Cardiac muscle cell (in vitro differentiated cells and primary cell): ENCODE data around the gene TMEM171. TPM values are rescaled to one million over a fixed set of nuclear protein-coding genes. Genes with fewer than 3 reads are reported as not detected.

Experiments
- DNase-seq, 2 donors: peaks; one replicate each; pipeline versions ENCODE4 v3.0.0 to v3.0.0-alpha.2; 2010 to 2017; ENCODE audit warnings: low read depth in 1 of 2, low spot score in 1 of 2
- H3K27ac ChIP-seq: fragments of 200-600 bp; sonication (generic); 2 replicates; pipeline ENCODE4 v1.5.1; 2016
- H3K27me3 ChIP-seq: fragments of 200-600 bp; sonication (generic); 2 replicates; pipeline ENCODE4 v1.6.0; 2016; ENCODE audit warnings: control low read depth
- H3K36me3 ChIP-seq: fragments of 200-600 bp; sonication (generic); 2 replicates; pipeline ENCODE4 v1.5.1; 2016; ENCODE audit warnings: control low read depth
- H3K4me1 ChIP-seq: fragments of 200-600 bp; sonication (generic); 2 replicates; pipeline ENCODE4 v1.8.1; 2017; ENCODE audit warnings: low read depth, mild to moderate bottlenecking, mixed run types
- H3K4me3 ChIP-seq: fragments of 200-600 bp; sonication (generic); 2 replicates; pipeline ENCODE4 v1.5.1; 2016; ENCODE audit warnings: mild to moderate bottlenecking
- H3K9me3 ChIP-seq: fragments of 200-600 bp; sonication (generic); 2 replicates; pipeline ENCODE4 v1.5.1; 2017; ENCODE audit warnings: low read depth, mild to moderate bottlenecking, control low read depth
- CTCF ChIP-seq: IDR thresholded peaks from 2 replicates; pipeline ENCODE4 v1.5.1; 2012; ENCODE audit warnings: low read depth, mild to moderate bottlenecking, low read length
- polyA plus RNA-seq: library from polyadenylated mRNA; unstranded; fragments of >200 nt; fragmentation: Nextera tagmentation; extraction: Ambion mirVana; gene quantifications from 2 replicates; pipeline ENCODE4 v1.2.1, GENCODE V29; 2016
- total RNA-seq: library from RNA; depleted of rRNA; stranded (reverse); fragments of >200 nt; gene quantifications from 2 replicates; pipeline ENCODE4 v1.2.3, GENCODE V29; 2016

TMEM171 gene
- total and polyA plus RNA-seq, 2 experiments from 2014 or later, result not detected

- no peaks in the 10 kb centered on the region for H3K9me3 ChIP-seq
- no peak for TF ChIP-seq CTCF
- no peaks in the 10 kb centered on the region for H3K36me3 ChIP-seq
- DNase-seq, result peak in 1 of 2 donors; percentile 27
- H3K4me3 ChIP-seq, result no peak overlapping the region
- peaks cover 5% of the 10 kb centered on the region for H3K4me1 ChIP-seq
- no peak overlapping the region for H3K27ac ChIP-seq
- H3K27me3 ChIP-seq, result no peaks in the 10 kb centered on the region
These were observed 35.2 kb downstream of the TMEM171 start for GRCh38 chr5:73155271-73156222.

GRCh38 chr5:73157414-73158303 is 37.3 kb downstream of the TMEM171 start:
- H3K4me1 ChIP-seq, result no peaks in the 10 kb centered on the region
- H3K9me3 ChIP-seq, result no peaks in the 10 kb centered on the region
- no peak overlapping the region for H3K27ac ChIP-seq
- no peaks in the 10 kb centered on the region for H3K27me3 ChIP-seq
- no peak for TF ChIP-seq CTCF
- DNase-seq, result no peak
- H3K4me3 ChIP-seq, result no peak overlapping the region
- no peaks in the 10 kb centered on the region for H3K36me3 ChIP-seq

- H3K36me3 ChIP-seq, result no peaks in the 10 kb centered on the region
- H3K27me3 ChIP-seq, result no peaks in the 10 kb centered on the region
- H3K27ac ChIP-seq, result no peak overlapping the region
- no peak for DNase-seq
- no peak for TF ChIP-seq CTCF
- H3K9me3 ChIP-seq, result no peaks in the 10 kb centered on the region
- H3K4me1 ChIP-seq, result no peaks in the 10 kb centered on the region
- no peak overlapping the region for H3K4me3 ChIP-seq
These were observed 37.9 kb downstream of the TMEM171 start for GRCh38 chr5:73158313-73158712.

GRCh38 chr5:73160239-73160671 is 39.9 kb downstream of the TMEM171 start:
- Histone ChIP-seq H3K4me3 (no peak overlapping the region), H3K36me3 (no peaks in the 10 kb centered on the region), H3K27me3 (no peaks in the 10 kb centered on the region), H3K4me1 (no peaks in the 10 kb centered on the region), H3K27ac (no peak overlapping the region), H3K9me3 (no peaks in the 10 kb centered on the region)
- TF ChIP-seq CTCF, result no peak
- DNase-seq, result no peak

- Histone ChIP-seq H3K27me3 (no peaks in the 10 kb centered on the region), H3K4me3 (no peak overlapping the region), H3K36me3 (no peaks in the 10 kb centered on the region), H3K27ac (no peak overlapping the region), H3K4me1 (no peaks in the 10 kb centered on the region), H3K9me3 (no peaks in the 10 kb centered on the region)
- DNase-seq, result peak; percentile 37 to 62
- TF ChIP-seq CTCF, result peak; percentile 92
These were observed 50.1 kb downstream of the TMEM171 start for GRCh38 chr5:73170522-73170921.
